Endothelial cell of umbilical vein (primary cell): ENCODE measurements around the gene DNAH6. TPM values are rescaled to one million over a fixed set of nuclear protein-coding genes. Genes with fewer than 3 reads are reported as not detected.

ENCODE experiments used
- BruUV-seq: library from RNA; stranded (reverse); fragments of 400-500 nt; replicated peaks from 2 replicates; lab custom pipeline; 2021; lab: Mats Ljungman, UMichigan
- CTCF ChIA-PET: fragments of 300-600, 350-600 bp; sonication (Branson Sonifier 250); formaldehyde crosslinking; loops from one replicate; lab custom pipeline; 2021; ENCODE audit warnings: antibody characterized with exemption, inconsistent platforms; lab: Charles Lee
- POLR2A ChIA-PET: fragments of 300-600, 350-600 bp; sonication (Branson Sonifier 250); formaldehyde crosslinking; loops from one replicate; lab custom pipeline; 2021; ENCODE audit warnings: antibody characterized with exemption, inconsistent platforms; lab: Charles Lee
- DNase-seq: peaks from one replicate; pipeline ENCODE4 v3.0.0-alpha.2; 2011; ENCODE audit warnings: low read depth, low spot score
- FAIRE-seq: peaks from 2 replicates; lab custom pipeline; 2011; peaks lifted over from hg19 to GRCh38; lab: Jason Lieb, UNC
- H2AFZ ChIP-seq: 2 replicates; pipeline ENCODE4 v1.6.0; 2012; ENCODE audit warnings: low read depth, low read length, control low read depth, inconsistent platforms
- H3K27ac ChIP-seq: 2 replicates; pipeline ENCODE4 v1.5.1; 2011; ENCODE audit warnings: low read depth, mild to moderate bottlenecking, control low read depth, low read length, moderate library complexity; ENCODE audit not compliant: insufficient read depth
- H3K27me3 ChIP-seq, 2 experiments: 2 replicates each; pipeline versions ENCODE4 v1.6.0 to v1.6.1; 2011; ENCODE audit warnings: low read length in 2 of 2, mixed read lengths in 1 of 2; ENCODE audit not compliant: control insufficient read depth in 2 of 2, insufficient read depth in 2 of 2
- H3K36me3 ChIP-seq, 2 experiments: 2 replicates in 1 of 2; 3 replicates in 1 of 2; pipeline ENCODE4 v1.5.1; 2011; ENCODE audit warnings: low read length in 2 of 2, mild to moderate bottlenecking in 1 of 2, moderate library complexity in 1 of 2; ENCODE audit not compliant: control insufficient read depth in 2 of 2, insufficient read depth in 2 of 2; ENCODE audit errors: extremely low read depth in 1 of 2
- H3K4me1 ChIP-seq: 3 replicates; pipeline ENCODE4 v1.5.1; 2011; ENCODE audit warnings: mild to moderate bottlenecking, low read length; ENCODE audit not compliant: control insufficient read depth, insufficient read depth; ENCODE audit errors: extremely low read depth
- H3K4me2 ChIP-seq: 2 replicates; pipeline ENCODE4 v1.6.1; 2011; ENCODE audit warnings: low read length, control low read depth, mixed read lengths; ENCODE audit not compliant: insufficient read depth
- H3K4me3 ChIP-seq, 3 experiments: fragments of 200-600 bp in 1 of 3; sonication (generic), shearing (Covaris generic) in 1 of 3; replicated peaks in 1 of 3; 2 replicates each; pipeline ENCODE4 v1.5.1; 2011 to 2016; ENCODE audit warnings: control low read depth in 3 of 3, low read length in 3 of 3, mild to moderate bottlenecking in 2 of 3, inconsistent platforms in 1 of 3, low read depth in 1 of 3, moderate library complexity in 1 of 3; ENCODE audit not compliant: insufficient read depth in 1 of 3
- H3K79me2 ChIP-seq: 2 replicates; pipeline ENCODE4 v1.6.0; 2012; ENCODE audit warnings: low read length, inconsistent platforms; ENCODE audit not compliant: control insufficient read depth, insufficient read depth
- H3K9ac ChIP-seq: replicated peaks from 2 replicates; pipeline ENCODE3; 2011; ENCODE audit warnings: low read length, control low read depth; ENCODE audit not compliant: insufficient read depth; ENCODE audit errors: extremely low read depth
- H3K9me1 ChIP-seq: replicated peaks from 3 replicates; pipeline ENCODE4 v1.6.0; 2011; ENCODE audit warnings: mild to moderate bottlenecking, low read length; ENCODE audit not compliant: control insufficient read depth, insufficient read depth; ENCODE audit errors: extremely low read depth
- H3K9me3 ChIP-seq: replicated peaks from 2 replicates; pipeline ENCODE4 v1.5.1; 2012; ENCODE audit warnings: low read length, inconsistent platforms; ENCODE audit not compliant: control insufficient read depth, insufficient read depth
- H4K20me1 ChIP-seq: replicated peaks from 2 replicates; pipeline ENCODE3; 2011; ENCODE audit warnings: mild to moderate bottlenecking, low read length; ENCODE audit not compliant: control insufficient read depth, insufficient read depth; ENCODE audit errors: extremely low read depth
- EZH2 ChIP-seq: IDR thresholded peaks from 2 replicates; pipeline ENCODE4 v1.6.1; 2012; ENCODE audit warnings: borderline replicate concordance, low read depth, mild to moderate bottlenecking, moderate library complexity, low read length, inconsistent platforms; ENCODE audit not compliant: severe bottlenecking
- FOS ChIP-seq: IDR thresholded peaks from 2 replicates; pipeline ENCODE4 v1.6.1; 2011; ENCODE audit warnings: mild to moderate bottlenecking, low read length, moderate library complexity, borderline replicate concordance; ENCODE audit not compliant: insufficient read depth
- GATA2 ChIP-seq: IDR thresholded peaks from 2 replicates; pipeline ENCODE4 v1.7.0; 2011; ENCODE audit warnings: low read depth, mild to moderate bottlenecking, moderate library complexity, mixed read lengths, low read length; ENCODE audit not compliant: insufficient read length, insufficient read depth
- MYC ChIP-seq: IDR thresholded peaks from one replicate; pipeline ENCODE4 v1.6.1; 2011; ENCODE audit warnings: mild to moderate bottlenecking, low read depth, low read length
- POLR2A ChIP-seq: IDR thresholded peaks from 2 replicates; pipeline ENCODE4 v1.6.1; 2012; ENCODE audit warnings: low read depth, mild to moderate bottlenecking, control low read depth, low read length
- POLR2AphosphoS5 ChIP-seq: IDR thresholded peaks from 2 replicates; pipeline ENCODE4 v1.6.1; 2012; ENCODE audit warnings: low read depth, mild to moderate bottlenecking, control low read depth, low read length, moderate library complexity; ENCODE audit not compliant: insufficient read depth
- dilution Hi-C: fragments of 300-500 bp; cut with MboI; formaldehyde crosslinking; loops from one replicate; pipeline ENCODE4 v1.15.0; 2019; ENCODE audit warnings: low sequenced_read_pairs; ENCODE audit not compliant: extremely low pct_ligation_motif_present
- intact Hi-C: fragments of 100-400 bp; cut with micrococcal nuclease; formaldehyde crosslinking; loops from one replicate; pipeline ENCODE4 v1.10.0; 2022
- polyA plus RNA-seq, 4 experiments: library from polyadenylated mRNA; depleted of rRNA in 3 of 4; stranded (reverse) in 3 of 4; unstranded in 1 of 4; fragments of >200 nt; gene quantifications; 2 replicates each; pipeline versions ENCODE4 v1.2.1 to v1.2.3, GENCODE V29; 2011 to 2012; ENCODE audit warnings: missing spikeins in 1 of 4
- total RNA-seq: library from RNA; stranded (reverse); gene quantifications from 2 replicates; pipeline ENCODE4 v1.2.3, GENCODE V29; 2021
- TF ChIP-seq, protein P1 (sequence below), 2 donors: IDR thresholded peaks; 1 replicate in 1 of 2; 2 replicates in 1 of 2; pipeline ENCODE4 v1.5.1; 2011; ENCODE audit warnings: low read length in 2 of 2, mild to moderate bottlenecking in 2 of 2, moderate library complexity in 2 of 2, control low read depth in 1 of 2, inconsistent platforms in 1 of 2, low read depth in 1 of 2; ENCODE audit not compliant: insufficient read depth in 1 of 2; ENCODE audit errors: extremely low read depth in 1 of 2
- TF ChIP-seq, protein P2 (sequence below): IDR thresholded peaks from 2 replicates; pipeline ENCODE4 v1.6.1; 2011; ENCODE audit not compliant: insufficient read depth, insufficient read length

The DNAH6 gene
- total and polyA plus RNA-seq, 2 donors (not counting 3 experiments of a cell fraction or from before 2014, with no cell fraction given): 0.24 TPM; not detected in 1

DNA sequence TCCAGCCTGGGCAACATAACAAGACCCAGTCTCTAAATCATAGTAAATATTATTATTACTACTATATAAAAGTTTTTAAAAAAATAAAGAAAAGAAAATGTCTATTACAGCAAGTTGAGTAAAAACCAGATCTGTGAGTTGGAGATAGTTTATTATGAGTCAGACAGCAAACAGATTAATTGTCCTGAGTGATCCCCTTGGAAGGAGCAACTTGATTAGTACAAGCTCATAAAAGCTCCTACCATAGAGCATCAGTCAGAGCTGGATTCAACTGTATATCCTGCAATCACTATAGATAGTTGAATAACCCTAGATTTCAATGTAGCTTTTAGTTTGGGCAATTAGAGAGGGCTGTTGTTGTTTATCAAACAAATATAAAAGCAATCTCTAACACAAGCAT is 280.5 kb downstream of the DNAH6 start:
- no peak overlapping the region for H3K4me2 ChIP-seq
- dilution Hi-C loops: no loop called here

More for the DNA sequence above, 280.5 kb downstream of the DNAH6 start:
- Histone ChIP-seq H3K27me3 (peaks cover 0 to 2% of the 10 kb centered on the region in 2 experiments), H4K20me1 (no peaks in the 10 kb centered on the region), H3K9me3 (no peaks in the 10 kb centered on the region), H3K4me1 (no peaks in the 10 kb centered on the region), H3K27ac (no peak overlapping the region), H3K9me1 (no peaks in the 10 kb centered on the region), H3K36me3 (no peaks in the 10 kb centered on the region), H3K9ac (no peak overlapping the region), H3K79me2 (no peaks in the 10 kb centered on the region), H2AFZ (no peak overlapping the region), H3K4me3 (no peak overlapping the region)
- intact Hi-C loops: no loop called here
- FAIRE-seq: no peak
- ChIA-PET POLR2A (no interaction called here), CTCF (no interaction called here)
- no peak for TF ChIP-seq POLR2A
- TF ChIP-seq, protein P1, sequence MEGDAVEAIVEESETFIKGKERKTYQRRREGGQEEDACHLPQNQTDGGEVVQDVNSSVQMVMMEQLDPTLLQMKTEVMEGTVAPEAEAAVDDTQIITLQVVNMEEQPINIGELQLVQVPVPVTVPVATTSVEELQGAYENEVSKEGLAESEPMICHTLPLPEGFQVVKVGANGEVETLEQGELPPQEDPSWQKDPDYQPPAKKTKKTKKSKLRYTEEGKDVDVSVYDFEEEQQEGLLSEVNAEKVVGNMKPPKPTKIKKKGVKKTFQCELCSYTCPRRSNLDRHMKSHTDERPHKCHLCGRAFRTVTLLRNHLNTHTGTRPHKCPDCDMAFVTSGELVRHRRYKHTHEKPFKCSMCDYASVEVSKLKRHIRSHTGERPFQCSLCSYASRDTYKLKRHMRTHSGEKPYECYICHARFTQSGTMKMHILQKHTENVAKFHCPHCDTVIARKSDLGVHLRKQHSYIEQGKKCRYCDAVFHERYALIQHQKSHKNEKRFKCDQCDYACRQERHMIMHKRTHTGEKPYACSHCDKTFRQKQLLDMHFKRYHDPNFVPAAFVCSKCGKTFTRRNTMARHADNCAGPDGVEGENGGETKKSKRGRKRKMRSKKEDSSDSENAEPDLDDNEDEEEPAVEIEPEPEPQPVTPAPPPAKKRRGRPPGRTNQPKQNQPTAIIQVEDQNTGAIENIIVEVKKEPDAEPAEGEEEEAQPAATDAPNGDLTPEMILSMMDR (IDR thresholded peaks at IDR 0.05; ENCODE audit: extremely low read depth in 1 of 2, insufficient read depth in 1 of 2, low read depth in 1 of 2, low read length in 2 of 2): no peak
- TF ChIP-seq POLR2AphosphoS5: no peak
- no peak for TF ChIP-seq GATA2
- TF ChIP-seq, protein P2, sequence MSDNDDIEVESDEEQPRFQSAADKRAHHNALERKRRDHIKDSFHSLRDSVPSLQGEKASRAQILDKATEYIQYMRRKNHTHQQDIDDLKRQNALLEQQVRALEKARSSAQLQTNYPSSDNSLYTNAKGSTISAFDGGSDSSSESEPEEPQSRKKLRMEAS: no peak
- TF ChIP-seq MYC: no peak
- no peak for TF ChIP-seq EZH2
- TF ChIP-seq FOS: no peak
- no peak for DNase-seq
- no TSS peak for BruUV-seq
